Activated B cell treated with CpG ODN at 0.5 μM for 24 hours (primary cell): ENCODE data around the gene LIAS. TPM values are rescaled to one million over a fixed set of nuclear protein-coding genes. Genes with fewer than 3 reads are reported as not detected.

Source experiments
- ATAC-seq: fragments of 200-7000 bp; cut with Tn5 transposase; one replicate; pipeline ENCODE4 v1.10.0; 2021; ENCODE audit warnings: low read depth, mild to moderate bottlenecking, moderate library complexity
- CTCF ChIA-PET: fragments of 350-600 bp; sonication (Branson Sonifier 250); formaldehyde crosslinking; loops from one replicate; lab custom pipeline; 2021; ENCODE audit warnings: antibody characterized with exemption; lab: Charles Lee
- POLR2A ChIA-PET: fragments of 350-600 bp; sonication (Branson Sonifier 250); formaldehyde crosslinking; loops from one replicate; lab custom pipeline; 2021; ENCODE audit warnings: antibody characterized with exemption; lab: Charles Lee
- DNase-seq: peaks from one replicate; pipeline ENCODE4 v3.0.0; 2022
- H3K27ac Mint-ChIP-seq: one replicate; pipeline ENCODE4 v1.8.0; 2020; ENCODE audit warnings: mixed read lengths
- H3K27me3 Mint-ChIP-seq: one replicate; pipeline ENCODE4 v1.8.0; 2021; ENCODE audit warnings: mixed read lengths
- H3K36me3 Mint-ChIP-seq: one replicate; pipeline ENCODE4 v1.8.0; 2021; ENCODE audit warnings: low read depth, mixed read lengths
- H3K4me1 Mint-ChIP-seq: one replicate; pipeline ENCODE4 v1.8.0; 2021; ENCODE audit warnings: mixed read lengths
- H3K4me3 Mint-ChIP-seq: one replicate; pipeline ENCODE4 v1.8.0; 2020; ENCODE audit warnings: mild to moderate bottlenecking, mixed read lengths
- H3K9me3 Mint-ChIP-seq: one replicate; pipeline ENCODE4 v1.8.0; 2020; ENCODE audit warnings: mixed read lengths
- CTCF ChIP-seq: fragments of 200-600 bp; IDR thresholded peaks from one replicate; pipeline ENCODE4 v1.8.0; 2022; ENCODE audit warnings: antibody characterized with exemption, mild to moderate bottlenecking
- intact Hi-C: fragments of 100-400 bp; cut with micrococcal nuclease; formaldehyde crosslinking; loops from one replicate; pipeline ENCODE4 v1.15.1; 2024
- total RNA-seq: library from RNA; stranded (reverse); gene quantifications from 2 replicates; pipeline ENCODE4 v1.2.3, GENCODE V29; 2022

The LIAS gene
- total RNA-seq, 1 donor from 2014 or later = 20.5 TPM

GRCh38 chr4:39426728-39427127, 32.1 kb upstream of the LIAS start:
- H3K4me3 Mint-ChIP-seq = no peak overlapping the region
- TF ChIP-seq CTCF = no peak
- H3K27ac Mint-ChIP-seq = no peak overlapping the region
- intact Hi-C loops = no loop called here
- ATAC-seq (no peak), DNase-seq (no peak)
- H3K36me3 Mint-ChIP-seq = no peaks in the 10 kb centered on the region
- H3K9me3 Mint-ChIP-seq = no peaks in the 10 kb centered on the region
- CTCF ChIA-PET = no interaction called here
- no peaks in the 10 kb centered on the region for H3K4me1 Mint-ChIP-seq
- no peaks in the 10 kb centered on the region for H3K27me3 Mint-ChIP-seq
- POLR2A ChIA-PET = no interaction called here

GRCh38 chr4:39427520-39428114, 31.2 kb upstream of the LIAS start:
- POLR2A ChIA-PET = interaction anchor here (0.6 kb wide), 1 partner anchor 105 kb away, joined by 3 read pairs; no protein-coding TSS in a partner anchor

GRCh38 chr4:39429476-39430334, 29.2 kb upstream of the LIAS start:
- ATAC-seq (no peak), DNase-seq (no peak)
- Mint-ChIP-seq H3K4me3 (no peak overlapping the region), H3K36me3 (no peaks in the 10 kb centered on the region), H3K4me1 (no peaks in the 10 kb centered on the region), H3K27me3 (no peaks in the 10 kb centered on the region), H3K9me3 (no peaks in the 10 kb centered on the region), H3K27ac (no peak overlapping the region)
- TF ChIP-seq CTCF = no peak
- CTCF ChIA-PET = no interaction called here
- intact Hi-C loops = no loop called here
- POLR2A ChIA-PET = interaction anchor here (0.6 kb wide), 1 partner anchor 1347 kb away, joined by 3 read pairs; no protein-coding TSS in a partner anchor

More at GRCh38 chr4:39427520-39428114, 31.2 kb upstream of the LIAS start:
- CTCF ChIA-PET = no interaction called here
- Mint-ChIP-seq H3K4me3 (no peak overlapping the region), H3K9me3 (no peaks in the 10 kb centered on the region), H3K27ac (no peak overlapping the region), H3K36me3 (no peaks in the 10 kb centered on the region), H3K4me1 (no peaks in the 10 kb centered on the region), H3K27me3 (no peaks in the 10 kb centered on the region)
- ATAC-seq (no peak), DNase-seq (no peak)
- intact Hi-C loops = no loop called here
- no peak for TF ChIP-seq CTCF

GRCh38 chr4:39433878-39434492, 24.9 kb upstream of the LIAS start:
- ChIA-PET CTCF (no interaction called here), POLR2A (no interaction called here)
- no peak for DNase-seq
- no peak for ATAC-seq
- Mint-ChIP-seq H3K36me3 (no peaks in the 10 kb centered on the region), H3K27ac (no peak overlapping the region), H3K27me3 (peaks cover 2% of the 10 kb centered on the region), H3K4me3 (no peak overlapping the region), H3K4me1 (no peaks in the 10 kb centered on the region), H3K9me3 (no peaks in the 10 kb centered on the region)
- TF ChIP-seq CTCF = no peak
- intact Hi-C loops = no loop called here
